ENCODE data around the gene TMEM185B. TPM values are rescaled to one million over a fixed set of nuclear protein-coding genes. Genes with fewer than 3 reads are reported as not detected.

Gene TMEM185B
- total and polyA plus RNA-seq, 8 donors, result 1.5 to 47.8 (median 14.4) TPM

GRCh38 chr2:120239488-120240287 lies 16.5 kb upstream of the TMEM185B start:
- no peaks in the 10 kb centered on the region for H3K9me3 ChIP-seq
- WGBS, 5 donors, result 42 to 53% (median 47%) methylated on average over 21 to 22 of the region's 22 CpGs
- H3K4me3 ChIP-seq, result no peak overlapping the region
- no peaks in the 10 kb centered on the region for H3K36me3 ChIP-seq
- peaks cover 0 to 34% (median 11%) of the 10 kb centered on the region in 4 donors for H3K4me1 ChIP-seq
- no peaks in the 10 kb centered on the region for H3K27me3 ChIP-seq
- intact Hi-C loops (cut with DNase I; ENCODE audit: low total_unique reads), result loop anchor here (10.0 kb wide), 1 partner anchor 75 kb away; no protein-coding TSS in a partner anchor
- peak overlapping the region; percentile 38 to 81 (median 60) for H3K27ac ChIP-seq
- peak in 1 of 2 donors; percentile 86 for DNase-seq
- TF ChIP-seq POLR2A (IDR thresholded peaks at IDR 0.05), result no peak
- TF ChIP-seq POLR2AphosphoS5 (IDR thresholded peaks at IDR 0.05), result no peak
- no peak for TF ChIP-seq CTCF (IDR thresholded peaks at IDR 0.05)
- TF ChIP-seq EP300 (IDR thresholded peaks at IDR 0.05), result no peak

- intact Hi-C loops (cut with DNase I; ENCODE audit: low total_unique reads), result loop anchor here (10.0 kb wide), 1 partner anchor 76 kb away; no protein-coding TSS in a partner anchor
- Histone ChIP-seq H3K4me1 (peaks cover 0 to 32% (median 11%) of the 10 kb centered on the region in 4 donors), H3K4me3 (no peak overlapping the region), H3K27ac (peak overlapping the region; percentile 38 to 81 (median 60)), H3K27me3 (no peaks in the 10 kb centered on the region), H3K9me3 (no peaks in the 10 kb centered on the region), H3K36me3 (no peaks in the 10 kb centered on the region)
- WGBS, 5 donors, result 68 to 78% (median 71%) methylated on average over 22 of the region's 22 CpGs
- peak in 2 of 3 donors; percentile 32 to 38 for TF ChIP-seq POLR2AphosphoS5 (IDR thresholded peaks at IDR 0.05)
- TF ChIP-seq POLR2A (IDR thresholded peaks at IDR 0.05), result peak in 1 of 4 donors; percentile 12
- no peak for TF ChIP-seq EP300 (IDR thresholded peaks at IDR 0.05)
- TF ChIP-seq CTCF (IDR thresholded peaks at IDR 0.05), result no peak
- DNase-seq, result peak; percentile 69 to 84
These were observed 15.7 kb upstream of the TMEM185B start for GRCh38 chr2:120238728-120239487.

- Histone ChIP-seq H3K9me3 (no peaks in the 10 kb centered on the region), H3K36me3 (no peaks in the 10 kb centered on the region), H3K4me1 (peaks cover 0 to 41% (median 16%) of the 10 kb centered on the region in 4 donors), H3K27ac (peak overlapping the region in 2 of 5 donors; percentile 81), H3K27me3 (no peaks in the 10 kb centered on the region), H3K4me3 (no peak overlapping the region)
- 56 to 73% (median 69%) methylated on average over 6 to 10 of the region's 10 CpGs for WGBS, 5 donors
- peak in 1 of 2 donors; percentile 42 for DNase-seq
- intact Hi-C loops (cut with DNase I; ENCODE audit: low total_unique reads), result loop anchor here (10.0 kb wide), 1 partner anchor 77 kb away; no protein-coding TSS in a partner anchor
- TF ChIP-seq EP300 (IDR thresholded peaks at IDR 0.05) (no peak), POLR2AphosphoS5 (IDR thresholded peaks at IDR 0.05) (no peak), POLR2A (IDR thresholded peaks at IDR 0.05) (no peak), CTCF (IDR thresholded peaks at IDR 0.05) (no peak)
These were observed 14.3 kb upstream of the TMEM185B start for GRCh38 chr2:120237491-120237902.

- 83 to 100% (median 94%) methylated on average over 1 to 5 of the region's 5 CpGs for WGBS, 5 donors
- DNase-seq, result peak in 1 of 2 donors; percentile 3
- no peak for TF ChIP-seq POLR2A (IDR thresholded peaks at IDR 0.05)
- TF ChIP-seq POLR2AphosphoS5 (IDR thresholded peaks at IDR 0.05), result no peak
- no peak for TF ChIP-seq CTCF (IDR thresholded peaks at IDR 0.05)
- no peak for TF ChIP-seq EP300 (IDR thresholded peaks at IDR 0.05)
- Histone ChIP-seq H3K4me1 (peaks cover 0 to 45% (median 20%) of the 10 kb centered on the region in 4 donors), H3K27ac (no peak overlapping the region), H3K27me3 (no peaks in the 10 kb centered on the region), H3K36me3 (no peaks in the 10 kb centered on the region), H3K4me3 (no peak overlapping the region), H3K9me3 (no peaks in the 10 kb centered on the region)
- intact Hi-C loops (cut with DNase I; ENCODE audit: low total_unique reads), result loop anchor here (10.0 kb wide), 1 partner anchor 78 kb away; no protein-coding TSS in a partner anchor
These were observed 13.6 kb upstream of the TMEM185B start for GRCh38 chr2:120236791-120237190.
